Stimulated activated CD8-positive, alpha-beta memory T cell treated with anti-CD3 and anti-CD28 coated beads, Interleukin-15, amount 100 ng/mL, for 48 hours (primary cell): ENCODE data around the gene NMNAT2.
"Not testable (repeated sequence)": the region's sequence is repeated elsewhere in the genome, so short reads cannot be mapped to it uniquely, and the experiment has no call there.

Experiments used
- DNase-seq, 2 donors: peaks; one replicate each; pipeline ENCODE4 v3.0.0-alpha.2; 2020; ENCODE audit warnings: low read depth in 2 of 2

NMNAT2 gene

GRCh38 chr1:183417772-183418491 is at the start of gene NMNAT2:
NMNAT2 (minus strand) TSS chr1:183418380; CDS start chr1:183418267, 113 bp downstream.
- no peak for DNase-seq

GRCh38 chr1:183467687-183468086 is 49.5 kb upstream of the NMNAT2 start:
- DNase-seq = no peak

GRCh38 chr1:183466781-183467180 is 48.6 kb upstream of the NMNAT2 start:
- DNase-seq = no peak

- DNase-seq = no peak
Measured at GRCh38 chr1:183463566-183463965, 45.4 kb upstream of the NMNAT2 start.

GRCh38 chr1:183461350-183461749 is 43.2 kb upstream of the NMNAT2 start:
- DNase-seq = no peak

GRCh38 chr1:183460596-183460995 is 42.4 kb upstream of the NMNAT2 start:
- DNase-seq = no peak

GRCh38 chr1:183457449-183457848 is 39.3 kb upstream of the NMNAT2 start:
- DNase-seq = no peak

GRCh38 chr1:183456826-183457225 is 38.6 kb upstream of the NMNAT2 start:
- DNase-seq = no peak

- no peak for DNase-seq
Measured at GRCh38 chr1:183454377-183454776, 36.2 kb upstream of the NMNAT2 start.

GRCh38 chr1:183450093-183450492 is 31.9 kb upstream of the NMNAT2 start:
- DNase-seq = no peak

- DNase-seq = no peak
Measured at GRCh38 chr1:183449223-183449770, 31.1 kb upstream of the NMNAT2 start.

GRCh38 chr1:183444243-183444642 is 26.1 kb upstream of the NMNAT2 start:
- no peak for DNase-seq

- DNase-seq = no peak
Measured at GRCh38 chr1:183443466-183443865, 25.3 kb upstream of the NMNAT2 start.

- no peak for DNase-seq
Measured at GRCh38 chr1:183443011-183443410, 24.8 kb upstream of the NMNAT2 start.

GRCh38 chr1:183438060-183438459 is 19.9 kb upstream of the NMNAT2 start:
- DNase-seq = no peak

GRCh38 chr1:183435497-183435896 is 17.3 kb upstream of the NMNAT2 start:
- no peak for DNase-seq

GRCh38 chr1:183433703-183434102 is 15.5 kb upstream of the NMNAT2 start:
- DNase-seq = no peak

GRCh38 chr1:183432548-183432875 is 14.3 kb upstream of the NMNAT2 start:
- no peak for DNase-seq

- DNase-seq = no peak
Measured at GRCh38 chr1:183431840-183432547, 13.8 kb upstream of the NMNAT2 start.

- not testable (repeated sequence) for DNase-seq
Measured at GRCh38 chr1:183427591-183427990, 9.4 kb upstream of the NMNAT2 start.

- DNase-seq = no peak
Measured at GRCh38 chr1:183424691-183425090, 6.5 kb upstream of the NMNAT2 start.

- no peak for DNase-seq
Measured at GRCh38 chr1:183423541-183423940, 5.4 kb upstream of the NMNAT2 start.

- DNase-seq = no peak
Measured at GRCh38 chr1:183419399-183419798, 1.2 kb upstream of the NMNAT2 start.
